Smooth muscle cell of the coronary artery (primary cell): ENCODE data around the gene PPM1L. TPM values are rescaled to one million over a fixed set of nuclear protein-coding genes. Genes with fewer than 3 reads are reported as not detected.

Experiments
- total RNA-seq: library from RNA; depleted of rRNA; stranded (reverse); fragments of >200 nt; gene quantifications from 2 replicates; pipeline ENCODE4 v1.2.3, GENCODE V29; 2014; ENCODE audit warnings: low replicate concordance

Gene PPM1L
- total RNA-seq: 0.82 and 1.7 TPM in 2 replicates

DNA sequence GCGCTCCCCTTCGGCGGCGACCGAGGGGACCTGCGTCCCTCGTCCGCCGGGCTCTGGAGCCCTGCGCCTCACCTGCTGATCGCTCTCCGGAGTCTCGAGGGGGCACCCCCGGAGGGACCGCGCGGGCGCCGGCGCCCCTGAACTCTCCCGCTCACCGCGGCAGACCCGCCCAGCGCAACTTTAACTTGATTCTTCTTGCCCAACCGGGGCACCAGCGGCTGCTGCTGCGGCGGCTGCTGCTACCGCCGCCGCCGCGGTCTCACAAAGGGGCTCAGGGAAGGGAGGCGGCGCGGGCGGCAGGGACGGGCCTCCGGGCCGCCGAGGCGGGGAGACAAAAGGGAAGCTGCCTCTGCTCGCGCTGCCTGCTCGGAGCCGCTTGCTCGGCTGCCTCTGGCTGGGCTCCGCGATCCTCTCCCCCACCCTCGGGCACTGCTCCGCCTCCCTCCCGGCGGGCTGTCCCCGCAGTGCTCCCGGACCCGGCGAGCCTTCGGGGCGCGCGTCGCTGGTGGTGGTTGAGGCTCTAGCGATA, at the start of gene PPM1L:
Gene PPM1L, plus strand, starts transcription at position 456 of the 529 bp plus-strand sequence.

DNA sequence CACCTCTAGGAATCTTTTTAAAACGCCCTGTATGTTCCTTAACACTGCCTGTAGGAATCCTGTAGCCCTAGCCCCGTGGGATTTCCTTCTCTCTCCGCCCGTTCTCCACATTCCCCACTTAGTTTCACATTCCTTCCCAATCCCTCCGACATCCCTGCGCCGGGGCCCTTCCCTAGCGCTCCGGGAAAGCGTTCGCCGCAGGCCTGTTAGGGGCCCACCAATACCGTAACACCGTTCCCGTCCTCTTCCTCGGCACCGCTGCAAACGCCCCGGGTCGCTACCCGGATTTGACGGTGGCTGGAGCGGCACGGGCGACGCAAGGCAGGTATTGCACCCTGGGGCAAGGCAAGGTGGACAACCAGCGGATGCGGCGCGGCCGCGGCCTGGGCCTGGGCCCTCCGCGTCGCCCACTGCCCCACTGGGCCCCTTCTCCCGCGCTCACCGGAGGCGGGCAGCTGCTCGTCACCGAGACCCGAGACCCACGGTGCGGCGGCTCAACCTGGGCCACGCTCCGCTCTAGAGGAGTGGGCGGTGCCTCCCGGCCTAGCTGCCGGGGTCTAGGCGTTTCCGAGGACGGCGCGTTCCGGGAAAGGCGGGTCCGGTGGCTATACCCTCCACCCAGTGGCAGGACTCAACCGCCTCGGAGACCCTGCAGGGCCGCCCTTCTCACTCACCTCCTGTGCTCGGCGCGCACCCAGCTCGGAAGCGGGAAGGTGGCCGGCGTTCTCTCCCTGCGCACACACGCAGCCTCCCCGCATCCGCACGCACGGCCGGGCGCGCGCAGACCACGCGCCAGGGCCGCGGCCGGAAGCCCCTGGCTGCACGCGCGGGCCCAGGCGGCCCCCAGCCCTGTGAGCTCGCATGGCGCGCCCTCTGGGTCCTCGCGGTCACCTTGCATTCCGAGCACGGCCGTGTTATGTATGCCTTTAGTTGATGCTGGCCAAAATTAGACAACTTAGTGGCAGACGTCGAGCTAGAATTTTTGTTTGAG, 348.8 kb downstream of the PPM1L start, which contains the start of gene B3GALNT1:
Gene B3GALNT1, minus strand, starts transcription at position 789 of the 991 bp plus-strand sequence. CDS start 18,595 bp downstream, outside the sequence.

Other genes starting within 250 kb of the PPM1L start
- gene KPNA4, start 190.7 kb upstream of the PPM1L start, total RNA-seq: 33.4 and 46.3 TPM in 2 replicates
- gene ARL14, start 79.1 kb upstream of the PPM1L start, total RNA-seq: not detected in 2 replicates